ENCODE results near the gene RAB7A.

RAB7A gene

DNA sequence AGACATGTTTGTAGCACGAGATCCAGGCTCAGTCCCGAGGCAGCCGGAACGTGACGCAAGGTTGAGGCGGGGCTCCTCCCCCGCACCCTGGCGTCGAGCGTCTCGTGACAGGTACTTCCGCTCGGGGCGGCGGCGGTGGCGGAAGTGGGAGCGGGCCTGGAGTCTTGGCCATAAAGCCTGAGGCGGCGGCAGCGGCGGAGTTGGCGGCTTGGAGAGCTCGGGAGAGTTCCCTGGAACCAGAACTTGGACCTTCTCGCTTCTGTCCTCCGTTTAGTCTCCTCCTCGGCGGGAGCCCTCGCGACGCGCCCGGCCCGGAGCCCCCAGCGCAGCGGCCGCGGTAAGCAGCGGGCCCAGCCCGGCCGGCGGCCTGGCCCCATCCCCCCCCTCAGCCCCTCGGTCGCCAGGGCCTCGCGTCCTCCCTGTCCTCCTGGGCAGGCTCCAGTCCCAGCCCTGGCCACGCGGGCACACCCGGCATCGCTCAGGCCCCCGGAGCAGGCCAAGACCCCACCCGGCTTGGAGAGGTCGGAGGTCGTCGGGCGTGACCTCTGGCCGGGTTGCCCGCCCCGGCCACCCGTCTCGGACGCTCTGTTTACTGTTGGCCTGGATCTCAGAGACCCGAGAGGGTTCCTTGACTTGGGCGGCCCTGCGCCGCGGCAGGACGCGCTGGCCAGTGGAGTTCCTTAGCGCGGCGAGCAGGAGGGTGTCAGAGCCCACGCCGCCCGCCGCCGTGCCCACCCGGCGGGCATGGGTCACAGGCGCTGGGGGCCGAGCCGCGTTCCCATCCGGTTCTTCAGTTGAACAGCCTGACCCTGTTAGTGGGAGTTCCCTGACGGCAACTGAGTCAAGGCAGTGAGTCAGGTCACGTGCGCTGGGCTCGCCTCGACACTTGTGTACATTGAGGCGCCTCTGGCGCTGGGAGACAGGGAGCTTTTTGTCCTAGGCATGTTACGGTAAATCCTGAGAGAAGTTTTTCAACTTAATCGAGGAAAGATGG is at the start of gene RAB7A:
TSS of gene RAB7A (plus strand) at position 161 of the 994 bp plus-strand sequence. CDS start 69,185 bp downstream, outside the sequence.
- peak; percentile 93 to 97 (median 94) for DNase-seq (ENCODE audit: low read depth in 3 of 3)

GRCh38 chr3:128679338-128679737 is 46.6 kb upstream of the RAB7A start:
- DNase-seq (ENCODE audit: low read depth in 3 of 3): no peak

GRCh38 chr3:128680603-128681368 is 45.2 kb upstream of the RAB7A start:
- DNase-seq (ENCODE audit: low read depth in 3 of 3): peak; percentile 94 to 99 (median 98)

DNA sequence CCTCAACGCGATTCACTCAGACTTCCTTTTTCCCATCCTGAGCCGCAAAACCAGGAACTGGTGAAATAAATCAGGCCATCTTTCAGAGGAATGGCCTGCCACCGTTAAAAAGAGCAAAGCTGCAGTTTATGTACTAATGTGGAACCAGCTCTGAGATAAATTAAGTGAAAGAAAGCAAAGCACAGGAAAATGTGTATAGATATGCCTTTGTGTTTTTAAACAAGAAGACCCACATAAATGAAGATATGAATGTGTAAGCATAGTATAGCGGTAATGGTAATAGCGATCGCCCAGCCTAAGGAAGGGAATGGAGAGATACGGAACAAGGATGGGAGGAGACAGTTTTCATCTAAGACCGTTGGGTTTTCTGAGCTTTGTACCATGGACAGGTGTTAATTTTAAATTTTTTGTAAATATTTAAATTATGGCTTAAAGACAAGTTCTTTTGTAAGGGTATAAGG is 44.6 kb upstream of the RAB7A start:
- no peak for DNase-seq (ENCODE audit: low read depth in 3 of 3)

- no peak for DNase-seq (ENCODE audit: low read depth in 3 of 3)
Measured at GRCh38 chr3:128683957-128684356, 42.0 kb upstream of the RAB7A start.

DNA sequence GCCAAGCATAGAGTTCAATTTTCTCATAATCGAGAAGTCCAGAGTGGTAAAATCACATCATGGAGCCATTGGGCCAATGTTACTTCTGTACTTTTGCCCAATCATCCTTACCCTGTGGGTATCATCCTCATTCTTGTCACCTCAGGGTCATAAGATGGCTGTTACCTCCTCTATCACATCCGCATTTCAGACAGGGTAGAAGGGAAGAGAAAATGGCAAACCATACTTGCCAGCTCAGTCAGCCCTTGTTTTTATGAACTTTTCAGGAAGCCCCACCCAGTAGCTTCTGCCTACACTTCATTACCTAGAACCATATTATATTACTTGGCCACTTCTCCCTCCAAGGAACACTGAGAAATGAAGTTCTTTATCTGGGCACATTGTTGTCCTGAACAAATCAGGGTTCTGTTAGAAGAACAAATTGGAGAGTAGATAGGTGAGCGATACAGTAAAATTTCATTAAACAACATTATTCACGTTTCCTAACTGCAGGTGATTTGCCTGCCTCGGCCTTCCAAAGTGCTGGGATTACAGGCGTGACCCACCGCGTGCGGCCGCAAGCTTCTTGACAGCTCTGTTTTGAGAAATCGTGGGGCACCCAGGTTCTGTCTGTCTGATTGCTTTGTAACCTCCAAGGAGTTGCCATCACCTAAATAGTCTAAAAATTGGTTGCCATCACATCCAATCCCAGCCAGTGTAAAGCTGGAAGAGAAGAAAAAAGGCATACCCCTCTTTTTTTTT is 40.8 kb upstream of the RAB7A start:
- DNase-seq (ENCODE audit: low read depth in 3 of 3): no peak

DNA sequence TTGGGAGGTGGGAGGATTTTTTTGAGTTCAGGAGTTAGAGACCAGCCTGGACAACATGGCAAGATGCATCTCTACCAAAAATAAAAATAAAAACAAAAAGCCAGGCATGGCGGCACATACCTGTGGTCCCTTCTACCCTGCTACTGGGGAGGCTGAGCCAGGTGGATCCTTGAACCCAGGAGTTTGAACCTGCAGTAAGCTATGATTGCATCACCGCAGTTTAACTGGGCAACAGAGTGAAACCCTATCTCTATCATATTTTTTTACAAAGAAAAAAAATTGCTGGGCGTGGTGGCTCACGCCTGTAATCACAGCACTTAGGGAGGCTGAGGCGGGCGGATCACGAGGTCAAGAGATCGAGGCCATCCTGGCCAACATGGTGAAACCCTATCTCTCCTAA is 39.5 kb upstream of the RAB7A start:
- DNase-seq (ENCODE audit: low read depth in 3 of 3): no peak

DNA sequence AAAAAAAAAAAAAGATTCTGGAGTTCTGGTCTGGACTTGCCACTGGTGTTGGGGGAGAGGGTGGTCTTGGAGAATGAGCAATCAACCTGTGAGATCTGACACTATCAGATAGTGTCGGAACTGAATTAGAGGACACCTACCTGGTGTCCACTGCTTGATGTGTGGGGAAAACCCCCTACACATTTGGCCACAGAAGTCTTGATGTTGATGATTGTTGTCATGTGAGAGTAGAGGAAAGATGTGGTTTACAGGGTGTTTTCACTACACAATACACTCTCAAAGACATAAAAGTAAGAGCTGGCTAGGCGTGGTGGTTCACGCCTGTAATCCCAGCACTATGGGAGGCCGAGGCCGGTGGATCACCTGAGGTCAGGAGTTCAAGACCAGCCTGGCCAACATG is 36.9 kb upstream of the RAB7A start:
- no peak for DNase-seq (ENCODE audit: low read depth in 3 of 3)

GRCh38 chr3:128693696-128694095 is 32.3 kb upstream of the RAB7A start:
- no peak for DNase-seq (ENCODE audit: low read depth in 3 of 3)

DNA sequence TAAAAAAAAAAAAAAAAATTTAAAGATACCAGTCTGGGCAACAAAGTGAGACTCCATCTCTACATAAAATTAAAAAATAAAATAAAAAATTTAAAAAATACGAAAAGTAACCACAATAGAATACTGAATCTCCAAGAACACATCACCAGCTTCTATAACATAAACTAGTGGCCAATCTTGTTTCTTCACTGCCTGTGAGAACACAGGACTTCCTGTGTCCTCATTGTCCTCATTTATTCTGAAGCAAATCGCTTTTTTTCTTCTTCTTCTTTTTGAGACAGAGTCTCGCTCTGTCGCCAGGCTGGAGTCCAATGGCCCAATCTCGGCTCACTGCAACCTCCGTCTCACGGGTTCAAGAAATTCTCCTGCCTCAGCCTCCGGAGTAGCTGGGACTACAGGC is 28.6 kb upstream of the RAB7A start:
- no peak for DNase-seq (ENCODE audit: low read depth in 3 of 3)

DNA sequence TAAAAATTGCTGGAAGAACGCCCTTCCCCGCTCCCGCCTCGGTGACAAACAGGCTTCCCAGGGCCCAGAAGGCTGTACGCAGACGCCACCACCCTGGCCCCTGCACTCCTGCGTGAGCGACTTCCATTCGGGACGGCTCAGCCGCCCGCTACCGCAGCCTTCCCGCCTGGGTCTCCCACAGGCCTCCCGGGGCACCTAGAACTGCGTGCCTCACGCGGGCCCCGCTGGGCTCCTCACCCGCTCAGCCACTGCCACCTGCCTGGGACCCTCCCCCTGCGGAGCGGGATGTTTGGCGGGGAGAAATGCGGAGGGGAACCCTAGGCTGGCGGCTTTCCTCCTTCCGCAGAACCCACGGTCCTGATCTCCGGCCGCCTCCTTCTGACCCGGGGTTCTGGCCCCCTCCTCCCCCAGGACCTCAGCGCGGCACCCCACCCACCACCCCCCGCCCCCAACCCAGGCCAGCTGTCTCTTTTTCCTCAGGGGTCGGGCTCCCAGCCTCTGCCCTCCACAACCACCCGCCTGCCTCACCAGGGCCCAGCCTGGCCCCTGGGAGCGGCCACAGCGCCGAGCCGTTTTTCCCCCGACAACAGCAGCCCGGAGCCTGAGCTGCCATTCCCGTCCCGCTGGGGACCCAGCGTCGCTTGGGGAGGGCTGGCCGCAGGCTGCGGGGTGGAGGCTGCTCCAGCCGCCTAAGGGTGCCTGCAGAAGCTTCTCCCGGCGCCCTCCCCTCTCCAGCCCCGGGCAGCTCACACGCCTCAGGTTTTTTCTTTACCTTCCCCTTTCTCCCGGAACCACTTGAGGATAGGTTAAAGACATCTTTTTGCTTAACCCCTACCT is 27.6 kb upstream of the RAB7A start:
- peak in 1 of 3 experiments; percentile 23 for DNase-seq (ENCODE audit: low read depth in 3 of 3)

DNA sequence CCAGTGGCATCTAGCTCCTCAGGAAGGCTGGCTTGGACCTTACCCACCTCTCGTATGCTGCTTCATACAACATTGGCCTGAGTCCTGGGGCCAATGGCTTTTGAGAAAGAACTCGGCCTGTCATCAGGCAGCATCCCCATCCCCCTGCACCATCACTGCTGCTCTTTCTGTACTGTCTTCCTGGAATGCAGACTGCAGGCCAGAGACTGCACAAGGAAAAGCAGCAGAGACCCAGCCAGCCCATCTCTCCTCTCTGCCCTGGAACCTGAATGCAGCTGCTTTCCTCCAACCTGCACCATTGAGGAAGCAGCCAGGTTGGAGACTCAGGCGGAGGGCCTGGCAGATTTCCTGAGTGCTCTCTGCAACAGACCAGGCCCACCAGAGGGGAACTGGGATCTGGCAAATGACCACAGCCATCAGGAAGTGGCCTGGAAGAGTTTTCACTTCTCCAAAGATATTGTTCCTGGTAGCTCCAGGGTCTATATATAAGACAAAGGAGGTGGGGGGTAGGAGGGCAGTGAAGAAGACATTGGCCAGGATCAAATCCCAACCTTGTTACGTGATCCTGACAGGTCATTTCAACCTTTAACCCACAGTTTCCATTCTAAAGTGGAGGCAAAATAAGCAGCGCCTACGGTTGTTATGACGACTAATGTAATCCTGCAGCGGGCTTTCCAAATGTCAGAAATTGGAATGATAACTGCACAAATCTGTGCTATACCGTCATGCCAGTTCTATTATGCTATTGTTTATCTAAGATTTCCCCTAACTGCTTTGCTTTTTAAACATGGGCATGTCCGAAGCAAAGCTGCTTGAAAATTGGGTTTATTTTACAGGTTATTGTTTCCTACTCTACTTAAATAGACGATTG is 24.4 kb upstream of the RAB7A start:
- no peak for DNase-seq (ENCODE audit: low read depth in 3 of 3)

DNA sequence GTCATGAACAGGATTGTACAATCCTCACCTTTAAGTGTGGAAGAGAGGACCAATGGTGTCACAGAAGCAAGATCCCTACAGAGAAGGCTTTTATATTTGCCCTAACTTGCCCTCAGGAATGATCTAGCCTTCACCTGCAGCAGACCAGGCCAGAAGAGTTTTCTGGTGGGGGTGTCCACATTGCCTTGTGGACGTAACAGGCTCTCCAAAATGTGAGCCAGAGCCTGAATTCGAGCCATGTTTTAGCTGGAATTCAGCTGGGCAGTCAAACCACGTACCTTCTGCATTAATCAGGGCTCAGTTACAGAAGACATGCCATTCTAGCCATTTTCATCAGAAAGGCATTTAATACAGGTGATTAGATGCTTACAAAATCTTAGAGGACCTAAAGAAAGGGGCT is 23.6 kb upstream of the RAB7A start:
- DNase-seq (ENCODE audit: low read depth in 3 of 3): no peak

DNA sequence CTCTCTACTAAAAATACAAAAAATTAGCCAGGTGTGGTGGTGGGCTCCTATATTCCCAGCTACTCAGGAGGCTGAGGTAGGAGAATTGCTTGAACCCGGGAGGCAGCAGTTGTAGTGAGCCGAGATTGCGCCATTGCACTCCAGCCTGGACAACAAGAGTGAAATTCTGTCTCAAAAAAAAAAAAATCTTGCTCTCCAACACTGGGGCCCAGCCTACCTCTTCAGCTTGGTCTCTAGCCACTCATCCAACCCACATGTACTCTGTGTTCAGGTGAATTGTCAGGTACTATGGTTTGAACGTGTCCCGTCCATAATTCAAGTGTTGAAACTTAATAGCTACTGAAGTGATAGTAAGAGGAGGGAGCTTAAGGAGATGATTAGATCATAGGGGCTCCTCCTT is 22.4 kb upstream of the RAB7A start:
- no peak for DNase-seq (ENCODE audit: low read depth in 3 of 3)

- DNase-seq (ENCODE audit: low read depth in 3 of 3): no peak
Measured at GRCh38 chr3:128706086-128706615, 19.8 kb upstream of the RAB7A start.

DNA sequence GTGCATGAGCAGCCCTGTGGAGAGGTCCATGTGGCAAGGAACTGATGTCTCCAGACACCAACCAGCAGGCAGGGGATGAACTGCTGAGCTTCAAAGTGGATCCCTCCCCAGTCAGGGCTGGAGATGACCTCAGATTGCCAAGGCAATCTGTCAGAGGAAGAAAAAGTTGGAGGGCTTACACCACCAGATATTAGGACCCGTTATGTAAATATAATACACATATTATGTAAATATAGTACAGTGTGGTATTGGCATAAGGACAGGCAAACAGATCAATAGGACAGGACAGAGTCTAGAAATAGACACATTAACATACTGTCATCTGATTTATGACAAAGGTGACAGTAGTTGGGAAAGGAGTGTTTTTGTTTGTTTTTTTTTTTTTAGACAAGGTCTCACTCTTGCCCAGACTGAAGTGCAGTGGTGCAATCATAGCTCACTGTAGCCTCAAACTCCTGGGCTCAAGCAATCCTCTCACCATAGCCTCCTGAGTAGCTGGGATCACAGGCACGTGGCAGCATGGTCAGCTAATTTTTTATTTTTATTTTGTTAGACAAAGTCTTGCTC is 18.0 kb upstream of the RAB7A start:
- DNase-seq (ENCODE audit: low read depth in 3 of 3): no peak

DNA sequence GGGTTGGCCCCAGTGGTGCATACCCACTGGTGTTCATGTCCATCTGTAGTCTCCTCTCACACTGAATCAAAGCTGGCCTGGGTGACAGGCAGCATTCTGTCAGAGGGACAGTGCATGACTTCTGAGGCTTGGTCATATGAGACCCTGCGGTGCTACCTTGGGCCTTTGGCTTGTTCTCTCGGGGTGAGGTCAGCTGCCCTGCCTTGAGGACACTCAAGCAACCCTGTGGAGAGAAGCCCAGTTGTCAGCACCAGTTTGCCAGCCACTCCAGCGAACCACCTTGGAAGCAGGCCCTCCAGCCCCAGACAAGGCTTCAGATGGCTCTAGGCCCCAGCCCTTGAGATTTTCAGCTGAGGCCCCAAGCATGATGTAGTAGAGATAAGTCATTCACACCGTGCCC is 16.9 kb upstream of the RAB7A start:
- DNase-seq (ENCODE audit: low read depth in 3 of 3): no peak

GRCh38 chr3:128709506-128710210 is 16.3 kb upstream of the RAB7A start:
- DNase-seq (ENCODE audit: low read depth in 3 of 3): no peak
